SJSA1 (cell line): ENCODE results near the gene SLC25A12. TPM values are rescaled to one million over a fixed set of nuclear protein-coding genes. Genes with fewer than 3 reads are reported as not detected.

ENCODE experiments used
- DNase-seq, 2 experiments: peaks; one replicate each; pipeline ENCODE4 v3.0.0-alpha.2; 2015 to 2020; ENCODE audit warnings: low spot score in 2 of 2, low read depth in 1 of 2
- H3K27ac ChIP-seq: fragments of 250-450 bp; sonication (Bioruptor Pico); 2 replicates; pipeline ENCODE4 v1.5.1; 2020; ENCODE audit warnings: mild to moderate bottlenecking, moderate library complexity
- H3K27me3 ChIP-seq: fragments of 250-450 bp; sonication (Bioruptor Pico); replicated peaks from 2 replicates; pipeline ENCODE4 v1.5.1; 2020; ENCODE audit warnings: mild to moderate bottlenecking, moderate library complexity
- H3K36me3 ChIP-seq: fragments of 250-450 bp; sonication (Bioruptor Pico); 2 replicates; pipeline ENCODE4 v1.5.1; 2020; ENCODE audit warnings: mild to moderate bottlenecking
- H3K4me1 ChIP-seq: fragments of 250-450 bp; sonication (Bioruptor Pico); replicated peaks from 2 replicates; pipeline ENCODE4 v1.6.1; 2021; ENCODE audit warnings: mild to moderate bottlenecking
- H3K4me3 ChIP-seq: fragments of 250-450 bp; sonication (Bioruptor Pico); 2 replicates; pipeline ENCODE4 v1.5.1; 2020; ENCODE audit warnings: mild to moderate bottlenecking
- H3K9me3 ChIP-seq: fragments of 250-450 bp; sonication (Bioruptor Pico); replicated peaks from 2 replicates; pipeline ENCODE4 v1.5.1; 2020; ENCODE audit warnings: mild to moderate bottlenecking
- total RNA-seq: library from RNA; depleted of rRNA; stranded (reverse); fragments of >200 nt; shearing (Covaris generic); gene quantifications from 2 replicates; pipeline ENCODE4 v1.2.3, GENCODE V29; 2014

SLC25A12 gene
- total RNA-seq, 1 experiment from 2014 or later: 14.3 TPM

GRCh38 chr2:171878481-171878993 lies 15.5 kb downstream of the SLC25A12 start:
- H3K4me3 ChIP-seq: no peak overlapping the region
- no peak for DNase-seq
- no peak overlapping the region for H3K27ac ChIP-seq

GRCh38 chr2:171874963-171875362 lies 19.1 kb downstream of the SLC25A12 start:
- H3K4me1 ChIP-seq: no peaks in the 10 kb centered on the region
- H3K27me3 ChIP-seq: no peaks in the 10 kb centered on the region
- H3K36me3 ChIP-seq: 0 out of 2 replicates have a peak, but pooled peaks cover 7% of the 10 kb centered on the region
- no peak for DNase-seq
- no peak overlapping the region for H3K4me3 ChIP-seq
- no peak overlapping the region for H3K27ac ChIP-seq
- H3K9me3 ChIP-seq: no peaks in the 10 kb centered on the region

More at GRCh38 chr2:171878481-171878993, 15.5 kb downstream of the SLC25A12 start:
- Histone ChIP-seq H3K36me3 (0 out of 2 replicates have a peak, but pooled peaks cover 7% of the 10 kb centered on the region), H3K27me3 (no peaks in the 10 kb centered on the region), H3K9me3 (no peaks in the 10 kb centered on the region), H3K4me1 (no peaks in the 10 kb centered on the region)

GRCh38 chr2:171874517-171874916 lies 19.5 kb downstream of the SLC25A12 start:
- Histone ChIP-seq H3K9me3 (no peaks in the 10 kb centered on the region), H3K36me3 (0 out of 2 replicates have a peak, but pooled peaks cover 7% of the 10 kb centered on the region), H3K27me3 (no peaks in the 10 kb centered on the region), H3K27ac (no peak overlapping the region), H3K4me3 (no peak overlapping the region), H3K4me1 (no peaks in the 10 kb centered on the region)
- no peak for DNase-seq

DNA sequence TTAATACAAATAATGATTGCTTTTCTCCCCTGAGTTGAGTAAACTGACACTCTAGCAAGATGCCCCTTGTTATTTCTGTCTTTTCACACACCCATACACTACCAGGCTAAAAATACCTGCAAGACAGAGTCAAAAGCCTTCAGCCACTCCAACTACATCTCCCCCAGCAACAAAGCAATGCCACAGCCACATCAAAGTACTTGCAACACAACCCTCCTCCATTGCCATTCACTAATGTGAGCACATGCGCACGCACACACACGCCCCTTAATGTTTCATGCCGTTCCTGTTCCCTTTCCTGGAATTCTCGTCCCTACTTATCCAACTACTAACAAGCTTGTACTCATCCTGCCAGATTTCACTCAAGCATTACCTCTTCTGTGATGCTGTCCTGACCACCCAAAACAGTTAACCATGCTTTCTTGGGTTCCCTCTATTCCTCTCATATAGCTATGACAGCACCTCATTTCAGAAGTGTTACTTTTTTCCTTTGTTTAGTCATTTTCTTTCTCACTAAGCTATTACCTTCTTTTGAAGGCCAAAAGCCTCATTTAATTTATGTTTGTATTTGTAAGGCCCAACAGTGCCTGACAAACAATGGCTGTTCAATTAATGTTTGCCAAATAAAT lies 29.6 kb downstream of the SLC25A12 start:
- no peaks in the 10 kb centered on the region for H3K4me1 ChIP-seq
- H3K27me3 ChIP-seq: no peaks in the 10 kb centered on the region
- H3K4me3 ChIP-seq: no peak overlapping the region
- no peak for DNase-seq
- H3K36me3 ChIP-seq: no peaks in the 10 kb centered on the region
- no peak overlapping the region for H3K27ac ChIP-seq
- H3K9me3 ChIP-seq: no peaks in the 10 kb centered on the region

DNA sequence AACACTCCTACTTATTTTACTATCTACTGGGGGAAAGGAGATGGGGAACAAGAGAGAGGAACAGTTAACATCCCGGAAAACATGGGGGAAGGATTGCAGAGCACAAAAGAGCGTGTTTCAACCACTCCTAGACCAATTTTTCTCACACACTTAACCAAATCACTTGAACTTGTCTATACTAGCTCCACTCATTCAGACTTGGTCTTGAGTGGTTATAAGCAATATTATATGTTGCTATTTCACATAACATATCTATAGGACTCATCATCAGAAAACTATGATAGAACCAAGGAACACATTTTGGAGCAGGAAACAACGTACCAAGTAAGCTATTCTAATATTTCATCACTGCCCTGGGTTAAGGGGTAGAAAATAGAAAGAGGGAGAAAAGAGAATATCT lies 31.5 kb downstream of the SLC25A12 start:
- H3K36me3 ChIP-seq: no peaks in the 10 kb centered on the region
- no peak overlapping the region for H3K4me3 ChIP-seq
- no peak for DNase-seq
- no peaks in the 10 kb centered on the region for H3K9me3 ChIP-seq
- no peak overlapping the region for H3K27ac ChIP-seq
- H3K27me3 ChIP-seq: no peaks in the 10 kb centered on the region
- H3K4me1 ChIP-seq: no peaks in the 10 kb centered on the region

GRCh38 chr2:171858397-171858958 lies 35.6 kb downstream of the SLC25A12 start:
- Histone ChIP-seq H3K27me3 (no peaks in the 10 kb centered on the region), H3K27ac (no peak overlapping the region), H3K4me3 (no peak overlapping the region), H3K36me3 (no peaks in the 10 kb centered on the region), H3K4me1 (no peaks in the 10 kb centered on the region), H3K9me3 (no peaks in the 10 kb centered on the region)
- DNase-seq: no peak

DNA sequence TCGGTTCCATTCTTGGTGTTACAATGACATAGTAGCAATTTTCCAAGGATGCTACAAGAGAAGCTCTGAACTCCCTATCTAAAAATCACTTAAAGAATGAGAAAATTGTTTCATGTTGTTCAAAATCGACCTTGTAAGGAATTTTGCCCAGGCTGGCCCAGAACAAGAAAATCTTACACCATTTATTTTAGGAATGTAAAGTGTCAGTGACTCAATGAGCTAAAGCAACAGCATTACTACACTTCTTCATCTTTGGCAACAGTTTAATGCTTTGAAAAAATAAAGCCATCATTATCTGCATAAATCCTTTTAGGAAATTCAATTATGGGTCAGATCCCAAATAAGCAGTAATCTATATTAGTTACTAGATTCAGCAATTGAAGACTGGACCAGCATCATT lies 38.6 kb downstream of the SLC25A12 start:
- H3K9me3 ChIP-seq: no peaks in the 10 kb centered on the region
- H3K27me3 ChIP-seq: no peaks in the 10 kb centered on the region
- DNase-seq: no peak
- no peak overlapping the region for H3K4me3 ChIP-seq
- no peaks in the 10 kb centered on the region for H3K36me3 ChIP-seq
- no peaks in the 10 kb centered on the region for H3K4me1 ChIP-seq
- H3K27ac ChIP-seq: no peak overlapping the region

- no peak for DNase-seq
- H3K27ac ChIP-seq: no peak overlapping the region
- H3K4me3 ChIP-seq: no peak overlapping the region
- no peaks in the 10 kb centered on the region for H3K9me3 ChIP-seq
- H3K36me3 ChIP-seq: no peaks in the 10 kb centered on the region
- H3K27me3 ChIP-seq: no peaks in the 10 kb centered on the region
- no peaks in the 10 kb centered on the region for H3K4me1 ChIP-seq
Measured at GRCh38 chr2:171852366-171852888, 41.6 kb downstream of the SLC25A12 start.

GRCh38 chr2:171847627-171848026 lies 46.4 kb downstream of the SLC25A12 start:
- Histone ChIP-seq H3K27me3 (no peaks in the 10 kb centered on the region), H3K4me1 (no peaks in the 10 kb centered on the region), H3K36me3 (no peaks in the 10 kb centered on the region), H3K4me3 (no peak overlapping the region), H3K27ac (no peak overlapping the region), H3K9me3 (no peaks in the 10 kb centered on the region)
- DNase-seq: no peak

DNA sequence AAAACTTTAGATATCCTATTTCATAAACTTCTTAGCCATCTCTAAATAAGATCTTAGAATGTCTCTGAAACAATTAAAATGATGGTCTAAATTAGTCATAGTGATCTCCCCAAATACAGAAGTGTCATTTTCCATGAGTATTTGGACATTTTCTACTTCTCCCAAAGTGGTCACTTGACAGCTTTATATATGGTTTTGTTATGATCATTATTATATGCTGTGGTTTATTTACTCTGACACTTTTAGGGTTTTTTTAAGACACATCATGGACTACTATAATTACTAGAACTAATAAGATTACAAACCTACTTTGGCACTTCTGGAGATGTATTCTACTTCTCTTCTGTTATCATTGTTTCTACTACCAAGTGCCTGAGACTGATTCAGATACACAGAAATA lies 47.1 kb downstream of the SLC25A12 start:
- DNase-seq: no peak
- H3K27ac ChIP-seq: no peak overlapping the region
- H3K27me3 ChIP-seq: no peaks in the 10 kb centered on the region
- no peaks in the 10 kb centered on the region for H3K4me1 ChIP-seq
- H3K4me3 ChIP-seq: no peak overlapping the region
- H3K9me3 ChIP-seq: no peaks in the 10 kb centered on the region
- peaks cover 1% of the 10 kb centered on the region; the same call in 1 of the 2 replicates for H3K36me3 ChIP-seq

- Histone ChIP-seq H3K27me3 (no peaks in the 10 kb centered on the region), H3K36me3 (peaks cover 10% of the 10 kb centered on the region), H3K4me3 (no peak overlapping the region), H3K4me1 (no peaks in the 10 kb centered on the region), H3K27ac (no peak overlapping the region), H3K9me3 (no peaks in the 10 kb centered on the region)
- no peak for DNase-seq
Measured at GRCh38 chr2:171841996-171842395, 52.0 kb downstream of the SLC25A12 start.

GRCh38 chr2:171837736-171838135 lies 56.3 kb downstream of the SLC25A12 start:
- Histone ChIP-seq H3K27me3 (no peaks in the 10 kb centered on the region), H3K4me3 (no peak overlapping the region), H3K27ac (no peak overlapping the region), H3K36me3 (peaks cover 42% of the 10 kb centered on the region), H3K9me3 (no peaks in the 10 kb centered on the region), H3K4me1 (no peaks in the 10 kb centered on the region)
- DNase-seq: no peak

GRCh38 chr2:171836146-171836910 lies 57.7 kb downstream of the SLC25A12 start:
- Histone ChIP-seq H3K27me3 (no peaks in the 10 kb centered on the region), H3K4me3 (no peak overlapping the region), H3K4me1 (no peaks in the 10 kb centered on the region), H3K36me3 (peaks cover 53% of the 10 kb centered on the region), H3K9me3 (no peaks in the 10 kb centered on the region; the same call in 1 of the 2 replicates), H3K27ac (no peak overlapping the region)
- no peak for DNase-seq

DNA sequence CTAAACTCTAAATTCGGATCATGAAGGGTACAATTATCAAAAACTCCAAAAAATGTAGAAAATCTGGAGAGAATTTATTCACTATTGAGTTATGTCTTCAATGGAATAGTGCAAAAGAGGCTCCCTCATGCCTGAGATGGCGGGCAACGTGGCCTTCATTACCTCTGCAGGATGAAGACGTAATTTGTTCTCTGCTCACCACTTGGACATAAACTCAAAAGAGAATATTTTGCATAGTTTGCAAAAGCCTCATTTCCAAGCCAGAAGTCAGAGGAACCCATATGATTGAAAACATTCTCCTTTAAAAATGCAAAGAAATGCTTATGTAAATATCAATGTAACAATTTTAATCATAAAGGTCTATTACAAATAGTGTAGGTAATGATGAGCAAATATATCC lies 58.7 kb downstream of the SLC25A12 start:
- Histone ChIP-seq H3K36me3 (peaks cover 61% of the 10 kb centered on the region), H3K4me1 (no peaks in the 10 kb centered on the region), H3K27me3 (no peaks in the 10 kb centered on the region), H3K4me3 (no peak overlapping the region), H3K9me3 (peaks cover 2% of the 10 kb centered on the region; the same call in 1 of the 2 replicates), H3K27ac (no peak overlapping the region)
- no peak for DNase-seq
